HG02943 (cell line): ENCODE measurements around the gene DERA.
A peak's percentile ranks its signal among the peaks of the same experiment; 100 is the strongest.
"Not testable (repeated sequence)": the region's sequence is repeated elsewhere in the genome, so short reads cannot be mapped to it uniquely, and the experiment has no call there.

Experiments used
- ATAC-seq: cut with Tn5 transposase; IDR thresholded peaks from one replicate; pipeline ENCODE4 v1.9.1; 2021; ENCODE audit warnings: mild to moderate bottlenecking, low read depth, moderate library complexity; ENCODE audit not compliant: unreplicated experiment

The DERA gene

GRCh38 chr12:15899282-15899870, 11.8 kb upstream of the DERA start:
- ATAC-seq, result no peak

GRCh38 chr12:15904378-15904920, 6.7 kb upstream of the DERA start:
- no peak for ATAC-seq

- no peak for ATAC-seq
These were observed 666 bp upstream of the DERA start for GRCh38 chr12:15910468-15910863.

GRCh38 chr12:15911931-15912330, 799 bp downstream of the DERA start:
- ATAC-seq, result not testable (repeated sequence)

- not testable (repeated sequence) for ATAC-seq
These were observed 3.0 kb downstream of the DERA start for GRCh38 chr12:15914131-15914530.

GRCh38 chr12:15918066-15918465, 6.9 kb downstream of the DERA start:
- ATAC-seq, result no peak

- ATAC-seq, result no peak
These were observed 8.3 kb downstream of the DERA start for GRCh38 chr12:15919418-15919817.

GRCh38 chr12:15924956-15925355, 13.8 kb downstream of the DERA start:
- no peak for ATAC-seq

- ATAC-seq, result no peak
These were observed 17.2 kb downstream of the DERA start for GRCh38 chr12:15928346-15928745.

GRCh38 chr12:15928870-15929571, 17.9 kb downstream of the DERA start:
- no peak for ATAC-seq

GRCh38 chr12:15931590-15932053, 20.5 kb downstream of the DERA start:
- peak; percentile 69 for ATAC-seq

- ATAC-seq, result no peak
These were observed 21.2 kb downstream of the DERA start for GRCh38 chr12:15932327-15932726.

- no peak for ATAC-seq
These were observed 21.8 kb downstream of the DERA start for GRCh38 chr12:15932971-15933370.

GRCh38 chr12:15933751-15934150, 22.6 kb downstream of the DERA start:
- ATAC-seq, result no peak

GRCh38 chr12:15936751-15937150, 25.6 kb downstream of the DERA start:
- ATAC-seq, result no peak

- no peak for ATAC-seq
These were observed 26.8 kb downstream of the DERA start for GRCh38 chr12:15937902-15938301.

GRCh38 chr12:15939111-15939510, 28.0 kb downstream of the DERA start:
- ATAC-seq, result no peak

- ATAC-seq, result no peak
These were observed 31.3 kb downstream of the DERA start for GRCh38 chr12:15942475-15942874.

GRCh38 chr12:15943519-15943918, 32.4 kb downstream of the DERA start:
- ATAC-seq, result not testable (repeated sequence)

GRCh38 chr12:15948461-15948860, 37.3 kb downstream of the DERA start:
- ATAC-seq, result not testable (repeated sequence)

- ATAC-seq, result no peak
These were observed 44.1 kb downstream of the DERA start for GRCh38 chr12:15955281-15955680.

- ATAC-seq, result no peak
These were observed 44.9 kb downstream of the DERA start for GRCh38 chr12:15956010-15956409.
